NCI-H446 treated with DMSO at 0.1 percent for 48 hours (cell line): Measurements from ENCODE around the gene ORMDL3.
A peak's percentile ranks its signal among the peaks of the same experiment; 100 is the strongest.

ENCODE experiments used
- DNase-seq: peaks from one replicate; lab custom pipeline; 2025; lab: John Stamatoyannopoulos, UW

Gene ORMDL3

GRCh38 chr17:39927101-39927928, at the start of gene ORMDL3, which contains the start of gene LRRC3C:
Gene ORMDL3, minus strand, starts transcription at chr17:39927601. Its CDS starts 3,398 bp downstream, at chr17:39924203.
Gene LRRC3C, plus strand, starts transcription at chr17:39927732. Its CDS starts 13,792 bp downstream, at chr17:39941524.
- peak; percentile 79 for DNase-seq

GRCh38 chr17:39975801-39976200, 48.4 kb upstream of the ORMDL3 start:
- no peak for DNase-seq

- no peak for DNase-seq
These were observed 47.0 kb upstream of the ORMDL3 start for GRCh38 chr17:39974433-39974832.

GRCh38 chr17:39973496-39973895, 46.1 kb upstream of the ORMDL3 start:
- no peak for DNase-seq

GRCh38 chr17:39972271-39972670, 44.9 kb upstream of the ORMDL3 start:
- DNase-seq, result no peak

- DNase-seq, result no peak
These were observed 43.7 kb upstream of the ORMDL3 start for GRCh38 chr17:39971076-39971603.

- no peak for DNase-seq
These were observed 42.8 kb upstream of the ORMDL3 start for GRCh38 chr17:39970157-39970692.

- no peak for DNase-seq
These were observed 42.0 kb upstream of the ORMDL3 start for GRCh38 chr17:39969375-39969774.

GRCh38 chr17:39968761-39969160, 41.4 kb upstream of the ORMDL3 start:
- no peak for DNase-seq

- DNase-seq, result no peak
These were observed 39.4 kb upstream of the ORMDL3 start for GRCh38 chr17:39966771-39967170.

GRCh38 chr17:39965017-39965699, 37.8 kb upstream of the ORMDL3 start:
- no peak for DNase-seq

GRCh38 chr17:39963829-39964228, 36.4 kb upstream of the ORMDL3 start:
- no peak for DNase-seq

- DNase-seq, result no peak
These were observed 35.3 kb upstream of the ORMDL3 start, which contains the start of gene GSDMA for GRCh38 chr17:39962642-39963220. Gene GSDMA, plus strand, starts transcription at chr17:39963004. Its CDS starts 2,684 bp downstream, at chr17:39965688.

- no peak for DNase-seq
These were observed 33.2 kb upstream of the ORMDL3 start for GRCh38 chr17:39960524-39961041.

GRCh38 chr17:39955726-39956225, 28.4 kb upstream of the ORMDL3 start:
- DNase-seq, result no peak

- DNase-seq, result no peak
These were observed 27.5 kb upstream of the ORMDL3 start for GRCh38 chr17:39954876-39955275.

- DNase-seq, result no peak
These were observed 26.1 kb upstream of the ORMDL3 start for GRCh38 chr17:39953471-39953888.

- peak; percentile 72 for DNase-seq
These were observed 25.5 kb upstream of the ORMDL3 start for GRCh38 chr17:39952680-39953470.

- no peak for DNase-seq
These were observed 24.7 kb upstream of the ORMDL3 start for GRCh38 chr17:39951924-39952679.

GRCh38 chr17:39950871-39951348, 23.5 kb upstream of the ORMDL3 start:
- DNase-seq, result no peak
